Dedifferentiated amniotic fluid mesenchymal stem cell (primary cell): ENCODE data around the gene C12orf57.

Source experiments
- DNase-seq: peaks from one replicate; pipeline ENCODE4 v3.0.0-alpha.2; 2016; ENCODE audit errors: extremely low spot score

Gene C12orf57

DNA sequence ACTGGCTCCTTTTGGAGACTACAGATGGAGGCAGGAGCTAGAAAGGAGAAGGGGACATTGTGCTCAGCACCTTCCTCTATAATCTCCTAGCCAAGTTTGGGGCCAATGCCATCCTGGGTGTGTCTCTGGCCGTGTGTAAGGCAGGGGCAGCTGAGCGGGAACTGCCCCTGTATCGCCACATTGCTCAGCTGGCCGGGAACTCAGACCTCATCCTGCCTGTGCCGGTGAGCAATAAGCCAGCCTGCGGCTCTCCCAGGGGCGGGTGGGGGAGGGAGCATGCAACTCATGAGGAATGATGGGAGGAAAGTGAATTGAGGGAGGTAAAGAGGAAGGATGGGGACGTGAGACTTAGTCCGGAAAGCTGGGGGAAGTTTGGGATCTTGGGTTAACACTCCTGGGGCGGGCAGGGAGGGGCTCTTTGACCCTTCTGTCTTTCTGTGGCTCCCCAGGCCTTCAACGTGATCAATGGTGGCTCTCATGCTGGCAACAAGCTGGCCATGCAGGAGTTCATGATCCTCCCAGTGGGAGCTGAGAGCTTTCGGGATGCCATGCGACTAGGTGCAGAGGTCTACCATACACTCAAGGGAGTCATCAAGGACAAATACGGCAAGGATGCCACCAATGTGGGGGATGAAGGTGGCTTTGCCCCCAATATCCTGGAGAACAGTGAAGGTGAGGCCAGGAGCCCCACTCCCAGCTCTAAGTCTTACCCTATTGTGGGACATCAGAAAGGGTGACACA is 26.2 kb upstream of the C12orf57 start:
- no peak for DNase-seq

DNA sequence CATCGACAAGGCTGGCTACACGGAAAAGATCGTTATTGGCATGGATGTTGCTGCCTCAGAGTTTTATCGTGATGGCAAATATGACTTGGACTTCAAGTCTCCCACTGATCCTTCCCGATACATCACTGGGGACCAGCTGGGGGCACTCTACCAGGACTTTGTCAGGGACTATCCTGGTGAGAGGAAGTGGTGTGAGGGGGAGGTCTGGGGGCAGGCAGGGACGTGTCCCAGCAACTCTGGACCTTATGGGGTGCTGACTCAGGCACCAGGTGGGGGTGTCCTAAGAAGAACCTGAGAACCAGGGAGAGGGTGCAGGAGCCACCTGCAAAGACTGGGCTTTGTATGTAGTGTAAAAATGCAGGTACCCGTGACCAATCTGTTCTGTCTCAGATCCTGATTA is 24.2 kb upstream of the C12orf57 start:
- no peak for DNase-seq

DNA sequence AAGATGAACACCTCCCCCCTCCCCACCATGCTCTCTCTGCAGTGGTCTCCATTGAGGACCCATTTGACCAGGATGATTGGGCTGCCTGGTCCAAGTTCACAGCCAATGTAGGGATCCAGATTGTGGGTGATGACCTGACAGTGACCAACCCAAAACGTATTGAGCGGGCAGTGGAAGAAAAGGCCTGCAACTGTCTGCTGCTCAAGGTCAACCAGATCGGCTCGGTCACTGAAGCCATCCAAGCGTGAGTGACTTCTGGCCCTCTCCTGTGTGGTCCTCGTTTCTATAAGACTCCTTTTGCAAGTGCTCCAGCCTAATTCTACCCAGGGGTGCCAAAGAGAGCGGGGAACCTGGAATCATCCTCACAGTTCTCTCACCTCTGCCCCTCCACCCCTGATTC is 22.3 kb upstream of the C12orf57 start:
- DNase-seq, result no peak

DNA sequence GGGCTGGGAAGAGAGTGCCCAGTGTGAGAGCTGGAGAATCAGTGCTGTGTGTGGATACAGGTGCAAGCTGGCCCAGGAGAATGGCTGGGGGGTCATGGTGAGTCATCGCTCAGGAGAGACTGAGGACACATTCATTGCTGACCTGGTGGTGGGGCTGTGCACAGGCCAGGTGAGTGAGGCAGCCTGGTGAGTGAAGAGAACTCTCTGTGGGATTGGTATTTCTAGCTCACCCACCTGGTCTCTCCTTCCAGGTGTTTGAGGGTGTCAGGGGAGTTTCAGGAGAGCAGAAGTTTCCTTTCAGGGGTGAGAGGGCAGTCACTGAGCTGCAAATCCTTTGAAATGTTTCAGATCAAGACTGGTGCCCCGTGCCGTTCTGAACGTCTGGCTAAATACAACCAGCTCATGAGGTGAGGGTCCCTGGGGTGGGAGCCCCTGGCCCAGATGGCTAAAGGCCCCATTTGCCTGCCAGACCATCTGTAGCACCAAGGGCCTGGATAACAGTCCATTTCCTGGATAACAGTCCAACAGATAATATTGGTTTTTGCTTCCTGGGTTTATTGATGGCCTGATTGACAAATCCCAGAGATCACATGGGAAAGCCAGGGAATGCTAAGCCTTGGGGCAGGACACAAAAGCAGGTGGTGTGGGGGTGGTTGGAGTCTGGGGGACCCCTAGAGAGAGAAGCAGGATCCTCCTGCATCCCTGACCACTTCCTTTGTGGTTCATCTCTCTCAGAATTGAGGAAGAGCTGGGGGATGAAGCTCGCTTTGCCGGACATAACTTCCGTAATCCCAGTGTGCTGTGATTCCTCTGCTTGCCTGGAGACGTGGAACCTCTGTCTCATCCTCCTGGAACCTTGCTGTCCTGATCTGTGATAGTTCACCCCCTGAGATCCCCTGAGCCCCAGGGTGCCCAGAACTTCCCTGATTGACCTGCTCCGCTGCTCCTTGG is 21.6 kb upstream of the C12orf57 start:
- DNase-seq, result no peak

DNA sequence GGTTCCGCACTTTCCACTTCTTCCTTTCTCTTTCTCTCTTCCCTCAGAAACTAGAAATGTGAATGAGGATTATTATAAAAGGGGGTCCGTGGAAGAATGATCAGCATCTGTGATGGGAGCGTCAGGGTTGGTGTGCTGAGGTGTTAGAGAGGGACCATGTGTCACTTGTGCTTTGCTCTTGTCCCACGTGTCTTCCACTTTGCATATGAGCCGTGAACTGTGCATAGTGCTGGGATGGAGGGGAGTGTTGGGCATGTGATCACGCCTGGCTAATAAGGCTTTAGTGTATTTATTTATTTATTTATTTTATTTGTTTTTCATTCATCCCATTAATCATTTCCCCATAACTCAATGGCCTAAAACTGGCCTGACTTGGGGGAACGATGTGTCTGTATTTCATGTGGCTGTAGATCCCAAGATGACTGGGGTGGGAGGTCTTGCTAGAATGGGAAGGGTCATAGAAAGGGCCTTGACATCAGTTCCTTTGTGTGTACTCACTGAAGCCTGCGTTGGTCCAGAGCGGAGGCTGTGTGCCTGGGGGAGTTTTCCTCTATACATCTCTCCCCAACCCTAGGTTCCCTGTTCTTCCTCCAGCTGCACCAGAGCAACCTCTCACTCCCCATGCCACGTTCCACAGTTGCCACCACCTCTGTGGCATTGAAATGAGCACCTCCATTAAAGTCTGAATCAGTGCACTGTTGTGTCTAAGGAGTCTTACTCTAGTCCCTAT is 20.7 kb upstream of the C12orf57 start:
- no peak for DNase-seq

DNA sequence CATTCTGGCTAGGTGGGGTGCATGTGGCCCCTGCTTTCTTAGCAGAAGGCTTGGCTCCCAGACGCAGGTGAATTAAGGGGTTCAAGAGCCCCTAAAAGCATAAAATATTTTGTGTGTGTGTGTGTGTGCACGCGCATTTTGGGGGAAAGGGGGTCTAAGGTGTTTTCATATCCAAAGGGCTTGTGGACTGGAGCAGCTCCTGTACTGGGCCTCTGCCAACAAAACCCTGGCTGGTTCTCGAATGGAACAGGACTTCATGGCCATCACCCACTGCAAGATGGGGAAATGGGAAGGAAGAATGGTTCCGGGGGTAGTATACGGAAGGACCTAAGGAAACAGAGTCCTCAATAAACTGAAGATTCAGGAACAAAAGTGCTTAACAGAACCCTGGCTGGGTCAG is 20.0 kb upstream of the C12orf57 start:
- no peak for DNase-seq

DNA sequence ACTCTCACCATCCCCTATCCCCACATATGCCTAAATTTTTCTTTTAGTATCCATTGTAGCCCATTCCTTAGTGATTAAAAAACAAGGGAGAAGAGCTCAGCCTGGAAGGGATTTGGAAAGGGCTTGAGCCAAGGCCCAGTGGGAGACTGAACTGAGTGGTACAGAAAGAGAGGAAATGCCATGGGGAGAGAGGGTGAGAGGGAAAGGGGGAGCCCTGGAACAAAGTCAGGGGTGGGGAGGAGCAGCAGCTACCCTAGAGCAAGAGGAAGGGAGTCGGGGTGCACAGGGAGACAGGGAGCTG is 18.6 kb upstream of the C12orf57 start:
- no peak for DNase-seq

DNA sequence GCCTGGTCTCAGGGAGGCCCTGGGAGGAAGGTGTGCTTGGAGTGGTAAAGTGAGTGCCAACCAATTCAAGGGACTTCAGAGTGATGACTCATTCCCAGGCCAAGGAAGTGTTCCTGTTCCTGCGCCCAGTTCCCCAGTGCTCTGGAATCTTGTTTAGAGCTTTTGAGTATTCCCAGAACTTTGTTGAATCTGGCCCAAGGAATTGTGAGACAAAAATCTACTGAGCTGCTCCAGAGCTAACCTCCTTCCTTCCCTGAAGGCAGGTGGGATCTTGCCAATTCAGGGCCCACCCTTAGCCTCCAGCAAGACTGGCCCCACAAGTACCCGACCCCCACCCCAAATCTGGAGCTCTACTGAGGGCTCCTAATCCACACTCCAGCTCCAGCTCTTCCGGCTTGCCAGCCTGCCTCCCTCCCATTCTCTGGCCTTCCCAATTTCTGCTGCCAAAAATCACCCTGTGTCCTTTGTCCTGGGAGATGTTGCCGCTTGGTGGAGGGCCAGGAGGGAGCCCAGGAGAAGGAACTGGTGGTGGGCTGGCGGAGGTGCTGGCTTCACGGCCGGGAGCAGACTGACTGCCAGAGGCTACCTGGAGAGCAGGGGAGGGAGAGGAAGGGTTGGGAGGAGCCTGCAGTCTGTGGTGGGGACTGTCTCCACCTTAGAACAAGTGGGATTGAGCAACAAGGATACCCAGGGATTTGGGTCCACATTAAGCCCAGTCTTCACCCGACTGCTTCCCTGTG is 18.1 kb upstream of the C12orf57 start:
- DNase-seq, result peak; percentile 81

DNA sequence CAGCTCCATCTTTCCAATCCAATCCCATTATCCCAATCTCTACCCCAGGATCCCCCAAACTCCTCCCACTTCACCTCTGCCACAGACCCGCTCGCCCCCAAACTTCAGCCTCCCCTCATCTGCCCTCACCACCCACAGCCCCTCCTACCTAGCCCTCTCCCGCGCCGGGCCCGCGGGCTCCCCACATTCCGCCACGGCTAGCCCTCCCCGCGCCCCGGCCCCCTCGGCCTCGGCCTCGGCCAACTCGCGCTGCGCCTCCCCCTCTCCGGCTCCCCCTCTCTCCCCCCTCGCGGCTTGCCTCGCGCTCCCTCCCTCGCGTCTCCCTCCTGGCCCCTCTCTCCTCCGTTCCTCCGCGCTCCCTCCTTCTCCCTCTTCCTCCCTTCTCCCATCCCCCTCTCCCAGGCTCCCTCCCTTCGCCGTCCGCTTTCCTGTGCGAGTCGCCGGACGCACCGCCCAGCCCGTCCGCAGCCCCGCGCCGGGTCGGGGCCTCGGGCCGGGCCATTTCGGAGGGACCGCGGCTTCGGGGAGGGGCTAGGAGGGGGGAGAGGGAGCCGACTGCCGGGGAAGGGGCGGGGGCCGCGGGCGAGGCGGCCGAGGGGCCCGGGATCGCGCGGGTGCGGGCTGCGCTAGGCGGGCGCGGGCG is 16.3 kb upstream of the C12orf57 start, which contains the start of gene ATN1:
ATN1 (plus strand) TSS at position 581 of the 643 bp plus-strand sequence. CDS start 6,043 bp downstream, outside the sequence.
- DNase-seq, result peak; percentile 61

DNA sequence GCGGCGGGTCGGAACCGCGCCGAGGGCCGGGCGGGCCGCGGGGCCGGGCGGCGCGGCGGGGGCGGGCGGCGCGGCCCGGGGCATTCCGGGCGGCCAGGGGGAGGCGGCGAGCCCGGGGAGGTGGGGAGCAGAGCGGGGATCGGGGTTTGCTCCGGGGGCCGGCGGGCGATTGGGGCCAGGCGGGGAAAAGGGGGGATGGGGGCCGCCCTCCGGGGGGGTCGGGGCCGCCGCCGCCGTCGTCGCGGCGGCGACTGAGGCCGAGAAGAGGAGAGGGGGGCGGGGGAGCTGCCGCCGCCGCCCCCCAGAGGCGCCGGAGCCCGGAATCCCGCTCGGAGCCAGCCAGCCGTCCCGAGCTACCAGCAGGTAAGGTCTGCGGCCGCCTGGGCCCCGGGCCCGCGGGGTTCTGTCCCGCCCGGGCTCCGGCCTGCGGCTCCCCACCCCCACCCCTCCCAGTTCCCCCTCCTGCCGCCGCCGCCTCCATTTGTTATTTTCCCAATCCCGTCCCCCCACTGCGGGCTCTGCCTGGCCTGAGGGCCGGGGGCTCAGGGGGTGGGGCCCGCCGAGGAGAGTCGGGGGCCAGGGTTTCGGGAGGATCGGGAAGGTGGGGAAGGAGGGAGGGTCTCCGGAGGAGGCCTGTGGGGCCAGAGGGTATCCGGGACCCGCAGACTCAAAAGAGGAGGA is 15.7 kb upstream of the C12orf57 start:
- no peak for DNase-seq

DNA sequence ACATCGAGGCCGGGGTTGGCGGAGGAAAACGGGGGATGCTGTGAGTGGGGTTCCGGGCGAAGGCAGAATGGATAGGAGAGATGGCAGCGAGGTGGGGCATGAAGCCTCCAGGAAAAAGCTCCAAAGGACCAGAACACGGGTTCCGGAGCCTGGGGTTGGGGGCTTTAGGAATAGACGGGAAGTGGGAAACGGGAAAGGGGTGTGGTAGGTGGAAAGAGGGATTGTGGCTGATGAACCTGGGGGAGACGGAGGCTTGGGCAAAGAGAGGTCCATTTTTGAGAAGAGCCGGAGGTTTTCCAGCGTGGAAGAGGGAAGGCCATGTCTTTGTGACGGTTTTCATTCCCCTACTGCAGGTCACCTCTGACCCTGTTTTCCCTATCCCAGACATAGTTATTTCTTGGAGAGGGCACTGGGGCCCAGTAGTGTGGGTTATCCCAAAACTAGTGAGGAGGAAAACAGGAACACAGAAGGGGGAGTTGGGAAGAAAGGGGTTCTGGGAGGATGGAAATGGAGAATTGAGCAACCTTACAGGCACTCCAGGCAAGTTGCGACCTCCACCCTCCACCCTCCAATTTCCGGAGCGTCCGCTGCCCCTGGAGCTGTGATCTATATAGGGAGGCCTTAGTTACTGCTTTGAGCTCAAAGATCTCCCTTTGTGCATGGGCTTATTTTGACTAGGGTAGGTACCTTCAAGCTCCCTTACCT is 15.0 kb upstream of the C12orf57 start:
- no peak for DNase-seq

DNA sequence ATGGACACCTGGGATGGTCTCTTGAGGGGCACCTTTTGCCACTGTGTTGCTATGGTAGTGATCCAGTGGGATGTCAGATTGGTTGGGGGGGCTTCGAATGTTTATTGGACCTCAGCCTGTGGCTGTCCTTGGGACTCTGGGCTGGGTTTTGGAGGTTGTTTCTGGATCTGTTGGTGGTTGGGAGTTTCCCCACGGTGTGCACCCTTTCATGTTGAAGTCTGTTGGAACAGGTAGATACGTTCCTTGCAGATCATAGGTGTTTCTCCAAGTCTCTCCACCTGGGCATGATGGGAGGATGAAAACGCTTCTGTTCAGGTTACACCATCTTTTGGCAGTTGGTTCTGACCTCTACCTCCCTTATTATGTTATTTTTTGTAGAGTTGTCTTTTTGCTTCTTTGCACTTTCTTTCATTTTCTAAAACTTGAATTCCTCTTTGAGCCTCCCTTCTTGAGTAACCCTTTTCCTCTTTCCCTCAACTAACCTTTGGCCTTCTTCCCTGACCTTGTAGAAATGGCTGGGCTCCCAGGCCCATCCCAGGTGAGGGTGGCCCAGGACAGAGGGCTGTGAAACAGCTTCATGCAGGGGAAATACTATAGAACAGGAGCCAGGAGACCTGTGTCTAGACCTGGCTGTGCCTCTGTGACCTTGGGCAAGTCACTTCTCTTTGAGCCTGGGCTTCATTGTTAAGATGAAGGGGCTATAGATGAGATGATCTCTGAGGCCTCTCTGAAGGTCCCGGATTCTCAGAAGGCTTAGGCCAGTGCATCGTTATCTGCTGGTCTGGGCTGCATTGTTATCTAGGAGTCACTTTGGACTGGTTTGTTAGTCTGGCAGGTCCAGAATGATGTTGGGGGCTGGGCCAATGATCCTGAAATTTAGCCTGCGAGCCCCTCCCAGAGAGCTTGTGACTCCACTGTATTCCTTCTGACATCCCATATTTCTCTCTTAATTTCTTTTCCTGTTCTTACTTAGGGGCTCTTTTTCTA is 14.1 kb upstream of the C12orf57 start:
- no peak for DNase-seq

DNA sequence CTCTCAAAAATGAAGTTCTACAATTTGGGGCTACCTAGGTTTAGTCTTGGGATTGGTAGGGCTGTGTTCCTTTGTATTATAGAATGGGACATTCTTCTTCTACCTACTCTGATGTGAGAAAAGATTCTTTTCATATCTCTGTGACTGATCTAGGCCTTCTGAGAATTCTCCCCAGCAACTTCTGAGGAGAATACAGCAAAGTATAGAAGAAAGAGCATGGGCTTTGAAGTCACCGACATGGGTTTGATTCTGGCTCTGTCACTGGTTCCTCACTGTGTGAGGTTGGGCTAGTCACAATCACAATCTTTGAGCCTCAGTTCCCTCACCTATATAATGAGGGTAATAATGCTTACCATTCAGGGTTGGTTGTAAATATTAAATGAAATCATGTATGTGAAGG is 11.1 kb upstream of the C12orf57 start:
- DNase-seq, result no peak

DNA sequence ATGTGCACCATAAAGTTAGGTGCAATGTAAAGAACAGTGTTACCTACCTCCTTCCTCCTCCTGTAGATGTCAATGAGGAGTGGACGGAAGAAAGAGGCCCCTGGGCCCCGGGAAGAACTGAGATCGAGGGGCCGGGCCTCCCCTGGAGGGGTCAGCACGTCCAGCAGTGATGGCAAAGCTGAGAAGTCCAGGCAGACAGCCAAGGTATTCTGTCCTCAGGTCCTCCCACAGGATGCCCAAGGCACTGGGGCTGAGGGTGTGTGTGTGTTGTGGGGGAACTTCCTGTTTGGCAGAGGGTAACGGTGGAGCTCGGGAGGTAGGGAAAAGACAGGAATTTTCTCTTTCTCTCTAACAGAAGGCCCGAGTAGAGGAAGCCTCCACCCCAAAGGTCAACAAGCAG is 9.7 kb upstream of the C12orf57 start:
- DNase-seq, result no peak

DNA sequence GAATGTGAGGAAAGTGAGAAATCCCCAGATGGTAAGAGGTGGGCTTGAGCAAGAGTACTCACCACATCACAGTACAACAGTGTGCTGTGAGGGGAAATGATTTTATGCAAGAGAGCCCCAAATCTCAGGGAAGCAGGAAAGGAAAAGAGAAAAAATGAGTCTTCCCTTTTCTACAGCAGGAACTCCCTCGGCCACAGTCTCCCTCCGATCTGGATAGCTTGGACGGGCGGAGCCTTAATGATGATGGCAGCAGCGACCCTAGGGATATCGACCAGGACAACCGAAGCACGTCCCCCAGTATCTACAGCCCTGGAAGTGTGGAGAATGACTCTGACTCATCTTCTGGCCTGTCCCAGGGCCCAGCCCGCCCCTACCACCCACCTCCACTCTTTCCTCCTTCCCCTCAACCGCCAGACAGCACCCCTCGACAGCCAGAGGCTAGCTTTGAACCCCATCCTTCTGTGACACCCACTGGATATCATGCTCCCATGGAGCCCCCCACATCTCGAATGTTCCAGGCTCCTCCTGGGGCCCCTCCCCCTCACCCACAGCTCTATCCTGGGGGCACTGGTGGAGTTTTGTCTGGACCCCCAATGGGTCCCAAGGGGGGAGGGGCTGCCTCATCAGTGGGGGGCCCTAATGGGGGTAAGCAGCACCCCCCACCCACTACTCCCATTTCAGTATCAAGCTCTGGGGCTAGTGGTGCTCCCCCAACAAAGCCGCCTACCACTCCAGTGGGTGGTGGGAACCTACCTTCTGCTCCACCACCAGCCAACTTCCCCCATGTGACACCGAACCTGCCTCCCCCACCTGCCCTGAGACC is 8.2 kb upstream of the C12orf57 start:
- no peak for DNase-seq

DNA sequence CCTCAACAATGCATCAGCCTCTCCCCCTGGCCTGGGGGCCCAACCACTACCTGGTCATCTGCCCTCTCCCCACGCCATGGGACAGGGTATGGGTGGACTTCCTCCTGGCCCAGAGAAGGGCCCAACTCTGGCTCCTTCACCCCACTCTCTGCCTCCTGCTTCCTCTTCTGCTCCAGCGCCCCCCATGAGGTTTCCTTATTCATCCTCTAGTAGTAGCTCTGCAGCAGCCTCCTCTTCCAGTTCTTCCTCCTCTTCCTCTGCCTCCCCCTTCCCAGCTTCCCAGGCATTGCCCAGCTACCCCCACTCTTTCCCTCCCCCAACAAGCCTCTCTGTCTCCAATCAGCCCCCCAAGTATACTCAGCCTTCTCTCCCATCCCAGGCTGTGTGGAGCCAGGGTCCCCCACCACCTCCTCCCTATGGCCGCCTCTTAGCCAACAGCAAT is 7.6 kb upstream of the C12orf57 start:
- no peak for DNase-seq

DNA sequence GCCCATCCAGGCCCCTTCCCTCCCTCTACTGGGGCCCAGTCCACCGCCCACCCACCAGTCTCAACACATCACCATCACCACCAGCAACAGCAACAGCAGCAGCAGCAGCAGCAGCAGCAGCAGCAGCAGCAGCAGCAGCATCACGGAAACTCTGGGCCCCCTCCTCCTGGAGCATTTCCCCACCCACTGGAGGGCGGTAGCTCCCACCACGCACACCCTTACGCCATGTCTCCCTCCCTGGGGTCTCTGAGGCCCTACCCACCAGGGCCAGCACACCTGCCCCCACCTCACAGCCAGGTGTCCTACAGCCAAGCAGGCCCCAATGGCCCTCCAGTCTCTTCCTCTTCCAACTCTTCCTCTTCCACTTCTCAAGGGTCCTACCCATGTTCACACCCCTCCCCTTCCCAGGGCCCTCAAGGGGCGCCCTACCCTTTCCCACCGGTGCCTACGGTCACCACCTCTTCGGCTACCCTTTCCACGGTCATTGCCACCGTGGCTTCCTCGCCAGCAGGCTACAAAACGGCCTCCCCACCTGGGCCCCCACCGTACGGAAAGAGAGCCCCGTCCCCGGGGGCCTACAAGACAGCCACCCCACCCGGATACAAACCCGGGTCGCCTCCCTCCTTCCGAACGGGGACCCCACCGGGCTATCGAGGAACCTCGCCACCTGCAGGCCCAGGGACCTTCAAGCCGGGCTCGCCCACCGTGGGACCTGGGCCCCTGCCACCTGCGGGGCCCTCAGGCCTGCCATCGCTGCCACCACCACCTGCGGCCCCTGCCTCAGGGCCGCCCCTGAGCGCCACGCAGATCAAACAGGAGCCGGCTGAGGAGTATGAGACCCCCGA is 7.0 kb upstream of the C12orf57 start:
- DNase-seq, result no peak
